Suprapubic skin (tissue), 4 donors: Measurements from ENCODE around the gene PKLR. TPM values are rescaled to one million over a fixed set of nuclear protein-coding genes. Genes with fewer than 3 reads are reported as not detected.

Source experiments
- DNase-seq, 2 donors: peaks; one replicate each; pipeline ENCODE4 v3.0.0-alpha.2; 2019; ENCODE audit warnings: low spot score in 2 of 2
- H3K27ac ChIP-seq: fragments of 200-600 bp; sonication (generic); one replicate; pipeline ENCODE4 v1.5.1; 2019
- H3K27me3 ChIP-seq: fragments of 200-600 bp; sonication (generic); one replicate; pipeline ENCODE4 v1.5.1; 2019
- H3K36me3 ChIP-seq: fragments of 200-600 bp; sonication (generic); one replicate; pipeline ENCODE4 v1.5.1; 2019
- H3K4me1 ChIP-seq: fragments of 200-600 bp; sonication (generic); one replicate; pipeline ENCODE4 v1.5.1; 2019
- H3K4me3 ChIP-seq: fragments of 200-600 bp; sonication (generic); one replicate; pipeline ENCODE4 v1.5.1; 2019; ENCODE audit warnings: mild to moderate bottlenecking
- H3K9me3 ChIP-seq: fragments of 200-600 bp; sonication (generic); one replicate; pipeline ENCODE4 v1.5.1; 2019
- EP300 ChIP-seq: sonication (generic); formaldehyde crosslinking; IDR thresholded peaks from one replicate; pipeline ENCODE4 v1.6.1; 2017; ENCODE audit warnings: antibody characterized with exemption
- POLR2A ChIP-seq, 2 donors: fragments of 450-650 bp; IDR thresholded peaks; one replicate each; pipeline ENCODE4 v1.6.1; 2017; ENCODE audit warnings: antibody characterized with exemption in 2 of 2, mild to moderate bottlenecking in 2 of 2, moderate library complexity in 2 of 2
- POLR2AphosphoS5 ChIP-seq, 3 donors: sonication (generic); formaldehyde crosslinking; IDR thresholded peaks; one replicate each; pipeline ENCODE4 v1.6.1; 2017; ENCODE audit warnings: antibody characterized with exemption in 3 of 3
- WGBS: methylation state at CpG from one replicate; pipeline ENCODE4 v1.1.5; 2018; 5-methylcytosine and 5-hydroxymethylcytosine counted together
- total RNA-seq, 4 donors: library from RNA; depleted of rRNA; stranded (reverse); fragments of >200 nt; gene quantifications; one replicate each; pipeline ENCODE4 v1.1.0, GENCODE V29; 2016
- TF ChIP-seq, protein P1 (sequence below), 2 donors: fragments of 200-600 bp in 1 of 2; fragments of 450-650 bp in 1 of 2; sonication (generic) in 1 of 2; IDR thresholded peaks; one replicate each; pipeline ENCODE4 v1.5.1; 2016 to 2019; ENCODE audit warnings: antibody characterized with exemption in 2 of 2, mild to moderate bottlenecking in 1 of 2, moderate library complexity in 1 of 2

The PKLR gene
- total RNA-seq, 4 donors from 2014 or later = 0.24 to 2.5 (median 2.1) TPM

DNA sequence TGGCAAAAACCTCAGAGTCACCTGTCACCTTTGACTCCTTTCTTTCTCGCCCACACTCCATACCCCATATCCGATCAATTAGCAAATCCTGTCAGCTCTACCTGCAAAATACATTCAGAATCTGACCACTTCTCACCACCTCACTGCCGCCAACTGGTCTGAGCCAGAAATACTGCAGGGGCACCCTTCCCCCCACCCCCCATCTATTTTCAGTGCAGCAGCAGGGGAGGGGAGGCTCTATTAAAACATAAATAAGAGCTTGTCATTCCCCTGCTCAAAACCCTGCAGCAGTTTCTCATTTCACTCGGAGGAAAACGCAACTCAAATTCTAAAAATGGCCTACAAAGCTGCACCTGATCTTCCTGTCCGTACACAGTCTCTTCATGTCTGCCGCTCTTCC, 3.9 kb downstream of the PKLR start:
- DNase-seq = no peak
- TF ChIP-seq, protein P1, sequence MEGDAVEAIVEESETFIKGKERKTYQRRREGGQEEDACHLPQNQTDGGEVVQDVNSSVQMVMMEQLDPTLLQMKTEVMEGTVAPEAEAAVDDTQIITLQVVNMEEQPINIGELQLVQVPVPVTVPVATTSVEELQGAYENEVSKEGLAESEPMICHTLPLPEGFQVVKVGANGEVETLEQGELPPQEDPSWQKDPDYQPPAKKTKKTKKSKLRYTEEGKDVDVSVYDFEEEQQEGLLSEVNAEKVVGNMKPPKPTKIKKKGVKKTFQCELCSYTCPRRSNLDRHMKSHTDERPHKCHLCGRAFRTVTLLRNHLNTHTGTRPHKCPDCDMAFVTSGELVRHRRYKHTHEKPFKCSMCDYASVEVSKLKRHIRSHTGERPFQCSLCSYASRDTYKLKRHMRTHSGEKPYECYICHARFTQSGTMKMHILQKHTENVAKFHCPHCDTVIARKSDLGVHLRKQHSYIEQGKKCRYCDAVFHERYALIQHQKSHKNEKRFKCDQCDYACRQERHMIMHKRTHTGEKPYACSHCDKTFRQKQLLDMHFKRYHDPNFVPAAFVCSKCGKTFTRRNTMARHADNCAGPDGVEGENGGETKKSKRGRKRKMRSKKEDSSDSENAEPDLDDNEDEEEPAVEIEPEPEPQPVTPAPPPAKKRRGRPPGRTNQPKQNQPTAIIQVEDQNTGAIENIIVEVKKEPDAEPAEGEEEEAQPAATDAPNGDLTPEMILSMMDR (IDR thresholded peaks at IDR 0.05) = no peak
- no peak for TF ChIP-seq EP300
- TF ChIP-seq POLR2AphosphoS5 (IDR thresholded peaks at IDR 0.05) = no peak
- no peak for TF ChIP-seq POLR2A (IDR thresholded peaks at IDR 0.05)
- Histone ChIP-seq H3K27ac (no peak overlapping the region), H3K4me1 (peaks cover 15% of the 10 kb centered on the region), H3K4me3 (no peak overlapping the region), H3K27me3 (peaks cover 24% of the 10 kb centered on the region), H3K36me3 (no peaks in the 10 kb centered on the region), H3K9me3 (no peaks in the 10 kb centered on the region)
- WGBS = 77% methylated on average over 7 of the region's 7 CpGs

DNA sequence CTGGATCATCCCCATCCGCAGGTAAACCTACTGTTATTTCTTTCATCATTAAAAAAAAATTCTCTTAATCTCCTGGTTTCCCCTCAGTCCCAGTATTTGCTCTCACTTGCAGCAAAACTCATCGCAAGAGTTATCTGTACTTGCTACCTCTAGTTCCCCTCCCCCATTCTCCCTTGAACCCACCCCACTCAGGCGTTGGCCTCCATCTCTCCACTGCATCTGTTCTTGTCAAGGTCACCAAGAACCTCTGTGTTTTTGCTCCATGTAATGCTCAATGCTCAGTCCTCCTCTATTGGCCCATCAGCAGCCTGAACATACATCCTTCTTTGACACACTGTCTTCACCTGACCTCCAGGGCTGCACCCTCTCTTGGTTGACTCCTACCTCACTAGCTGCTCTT, 4.6 kb downstream of the PKLR start:
- no peaks in the 10 kb centered on the region for H3K36me3 ChIP-seq
- DNase-seq = no peak
- TF ChIP-seq POLR2A (IDR thresholded peaks at IDR 0.05) (no peak), POLR2AphosphoS5 (IDR thresholded peaks at IDR 0.05) (no peak), EP300 (no peak)
- TF ChIP-seq, protein P1 (IDR thresholded peaks at IDR 0.05) = no peak
- H3K27ac ChIP-seq = no peak overlapping the region
- 91% methylated on average over 3 of the region's 3 CpGs for whole genome bisulfite sequencing
- H3K9me3 ChIP-seq = no peaks in the 10 kb centered on the region
- H3K27me3 ChIP-seq = peaks cover 24% of the 10 kb centered on the region
- H3K4me3 ChIP-seq = no peak overlapping the region
- peaks cover 15% of the 10 kb centered on the region for H3K4me1 ChIP-seq

DNA sequence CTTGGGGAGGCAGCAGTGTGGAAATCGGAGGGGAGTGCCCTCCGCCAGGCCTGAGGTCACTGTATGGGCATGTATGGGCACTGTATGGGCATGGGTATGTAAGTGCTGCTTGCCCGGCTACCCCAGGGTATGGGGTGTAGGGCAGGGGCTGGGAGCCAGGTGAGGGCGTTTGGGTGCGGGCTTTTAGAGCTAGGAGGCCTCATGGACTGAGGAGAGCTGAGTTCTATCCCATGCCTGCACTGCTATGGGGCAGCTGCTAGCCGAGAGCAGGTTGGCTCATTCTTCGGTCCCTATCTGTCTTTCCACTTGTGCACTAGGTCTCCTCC, 5.3 kb downstream of the PKLR start:
- Histone ChIP-seq H3K27ac (no peak overlapping the region), H3K4me1 (peaks cover 15% of the 10 kb centered on the region), H3K9me3 (no peaks in the 10 kb centered on the region), H3K36me3 (no peaks in the 10 kb centered on the region), H3K4me3 (no peak overlapping the region), H3K27me3 (peaks cover 24% of the 10 kb centered on the region)
- no peak for DNase-seq
- no peak for TF ChIP-seq POLR2A (IDR thresholded peaks at IDR 0.05)
- TF ChIP-seq, protein P1 (IDR thresholded peaks at IDR 0.05) = no peak
- no peak for TF ChIP-seq POLR2AphosphoS5 (IDR thresholded peaks at IDR 0.05)
- no peak for TF ChIP-seq EP300
- 71% methylated on average over 7 of the region's 7 CpGs for WGBS

DNA sequence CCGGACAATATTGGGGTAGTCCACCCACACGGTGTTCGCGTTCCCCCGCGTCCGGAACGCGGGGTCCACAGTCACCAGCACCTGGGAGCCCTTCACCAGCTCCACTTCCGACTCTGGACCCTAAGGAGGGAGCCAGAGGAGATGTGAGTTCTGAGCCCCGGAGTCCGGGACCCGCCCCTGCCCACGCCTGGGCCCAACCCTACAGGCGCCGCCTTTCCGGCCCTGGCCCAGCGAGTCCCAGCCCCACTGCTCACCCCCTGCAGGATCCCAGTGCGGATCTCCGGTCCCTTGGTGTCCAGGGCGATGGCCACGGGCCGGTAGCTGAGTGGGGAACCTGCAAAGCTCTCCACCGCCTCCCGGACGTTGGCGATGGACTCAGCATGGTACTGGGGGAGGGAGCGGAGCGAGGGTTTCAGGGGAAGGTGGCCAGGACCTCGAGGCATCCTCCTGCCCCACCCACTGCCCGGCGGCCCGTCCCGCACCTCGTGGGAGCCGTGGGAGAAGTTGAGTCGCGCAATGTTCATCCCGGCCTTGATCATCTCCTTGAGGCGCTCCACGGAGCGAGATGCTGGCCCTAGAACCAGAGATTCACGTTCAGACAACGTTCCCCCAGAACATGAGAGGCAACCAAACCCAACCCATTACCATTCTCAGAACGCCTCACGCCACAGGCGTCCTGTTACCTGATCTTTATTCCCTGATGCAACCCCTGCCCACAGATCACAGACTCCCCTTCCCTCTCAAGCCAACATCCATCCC, 5.9 kb downstream of the PKLR start:
- peak overlapping the region; percentile 25 for H3K4me3 ChIP-seq
- TF ChIP-seq EP300 (no peak), POLR2AphosphoS5 (IDR thresholded peaks at IDR 0.05) (no peak), POLR2A (IDR thresholded peaks at IDR 0.05) (no peak)
- TF ChIP-seq, protein P1 (IDR thresholded peaks at IDR 0.05) = no peak
- H3K4me1 ChIP-seq = peaks cover 15% of the 10 kb centered on the region
- H3K9me3 ChIP-seq = no peaks in the 10 kb centered on the region
- no peaks in the 10 kb centered on the region for H3K36me3 ChIP-seq
- no peak overlapping the region for H3K27ac ChIP-seq
- DNase-seq = no peak
- H3K27me3 ChIP-seq = peaks cover 24% of the 10 kb centered on the region
- WGBS = 17% methylated on average over 22 of the region's 47 CpGs

DNA sequence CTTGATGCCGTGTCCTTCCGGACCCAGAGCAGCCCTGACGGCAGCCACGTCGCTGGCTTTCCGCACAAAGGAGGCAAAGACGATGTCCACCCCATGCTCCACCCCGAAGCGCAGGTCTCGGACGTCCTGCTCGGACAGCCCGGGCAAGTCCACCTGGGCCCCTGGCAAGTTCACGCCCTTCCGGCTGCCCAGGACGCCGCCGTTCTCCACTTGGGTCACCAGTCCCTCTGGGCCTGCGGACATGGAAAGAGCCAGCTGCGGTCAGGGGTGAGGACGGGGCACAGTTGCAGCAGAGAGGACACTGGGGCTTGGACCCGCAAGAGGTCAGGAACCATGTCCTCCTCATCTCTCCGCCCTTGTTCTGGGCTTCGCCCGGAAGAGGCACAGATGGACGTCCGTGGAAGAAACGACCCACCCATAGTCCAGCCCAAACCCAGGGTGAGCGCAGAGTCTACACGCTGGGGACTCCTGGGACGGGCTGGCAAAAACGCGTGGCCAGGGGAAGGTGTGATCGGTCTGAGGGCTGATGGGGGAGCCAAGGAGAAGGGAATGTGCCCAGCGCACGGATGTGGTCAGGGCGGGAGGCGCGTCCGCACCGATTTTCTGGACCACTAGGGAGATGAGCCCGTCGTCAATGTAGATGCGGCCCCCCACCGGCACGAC, 6.6 kb downstream of the PKLR start:
- WGBS = 40% methylated on average over 29 of the region's 46 CpGs
- no peak overlapping the region for H3K27ac ChIP-seq
- H3K4me1 ChIP-seq = peaks cover 15% of the 10 kb centered on the region
- H3K4me3 ChIP-seq = peak overlapping the region; percentile 25
- TF ChIP-seq POLR2AphosphoS5 (IDR thresholded peaks at IDR 0.05) (no peak), EP300 (no peak), POLR2A (IDR thresholded peaks at IDR 0.05) (no peak)
- TF ChIP-seq, protein P1 (IDR thresholded peaks at IDR 0.05) = no peak
- H3K27me3 ChIP-seq = peaks cover 24% of the 10 kb centered on the region
- no peaks in the 10 kb centered on the region for H3K9me3 ChIP-seq
- no peak for DNase-seq
- H3K36me3 ChIP-seq = no peaks in the 10 kb centered on the region
